GM19238 (cell line): ENCODE data around the gene CD9.
A peak's percentile ranks its signal among the peaks of the same experiment; 100 is the strongest.
"Not testable (repeated sequence)": the region's sequence is repeated elsewhere in the genome, so short reads cannot be mapped to it uniquely, and the experiment has no call there.

Experiments
- DNase-seq: peaks from one replicate; pipeline ENCODE4 v3.0.0; 2011; ENCODE audit warnings: low spot score; ENCODE audit not compliant: insufficient read length

CD9 gene

GRCh38 chr12:6200256-6201212 is at the start of gene CD9:
Gene CD9, plus strand, starts transcription at chr12:6200400. Its CDS starts 100 bp downstream, at chr12:6200500.
- DNase-seq: no peak

- DNase-seq: no peak
Observed at GRCh38 chr12:6154730-6155459, 45.3 kb upstream of the CD9 start.

- no peak for DNase-seq
Observed at GRCh38 chr12:6157482-6157881, 42.7 kb upstream of the CD9 start.

GRCh38 chr12:6158255-6158654 is 41.9 kb upstream of the CD9 start:
- DNase-seq: no peak

GRCh38 chr12:6158749-6159148 is 41.5 kb upstream of the CD9 start:
- DNase-seq: no peak

- DNase-seq: not testable (repeated sequence)
Observed at GRCh38 chr12:6159166-6160011, 40.8 kb upstream of the CD9 start.

- not testable (repeated sequence) for DNase-seq
Observed at GRCh38 chr12:6160049-6160649, 40.1 kb upstream of the CD9 start.

- no peak for DNase-seq
Observed at GRCh38 chr12:6161124-6161882, 38.9 kb upstream of the CD9 start.

GRCh38 chr12:6163416-6164060 is 36.7 kb upstream of the CD9 start:
- DNase-seq: no peak

- DNase-seq: no peak
Observed at GRCh38 chr12:6165395-6165794, 34.8 kb upstream of the CD9 start.

- DNase-seq: no peak
Observed at GRCh38 chr12:6166808-6167207, 33.4 kb upstream of the CD9 start.

GRCh38 chr12:6167327-6168280 is 32.6 kb upstream of the CD9 start:
- peak; percentile 32 for DNase-seq

- no peak for DNase-seq
Observed at GRCh38 chr12:6171409-6172015, 28.7 kb upstream of the CD9 start.

GRCh38 chr12:6172086-6172485 is 28.1 kb upstream of the CD9 start:
- DNase-seq: no peak

GRCh38 chr12:6172862-6173261 is 27.3 kb upstream of the CD9 start:
- DNase-seq: no peak

- DNase-seq: no peak
Observed at GRCh38 chr12:6177642-6178358, 22.4 kb upstream of the CD9 start.

GRCh38 chr12:6178981-6179761 is 21.0 kb upstream of the CD9 start:
- no peak for DNase-seq
